Transverse colon (tissue), 4 donors: ENCODE results near the gene ASXL1.

Experiments used
- CTCF ChIP-seq, 5 experiments: fragments of 200-600 bp in 3 of 5; fragments of 450-650 bp in 2 of 5; sonication (generic) in 3 of 5; IDR thresholded peaks; 1 replicate in 2 of 5; 2 replicates in 3 of 5; pipeline ENCODE4 v1.5.1; 2016 to 2017; ENCODE audit warnings: antibody characterized with exemption in 5 of 5, inconsistent platforms in 3 of 5, mild to moderate bottlenecking in 2 of 5, moderate library complexity in 1 of 5
- POLR2A ChIP-seq: fragments of 450-650 bp; IDR thresholded peaks from one replicate; pipeline ENCODE4 v1.6.1; 2016; ENCODE audit warnings: antibody characterized with exemption, mild to moderate bottlenecking, moderate library complexity
- POLR2AphosphoS5 ChIP-seq, 3 donors: sonication (generic); formaldehyde crosslinking; IDR thresholded peaks; one replicate each; pipeline ENCODE4 v1.6.1; 2016; ENCODE audit warnings: antibody characterized with exemption in 3 of 3

- TF ChIP-seq POLR2AphosphoS5 (IDR thresholded peaks at IDR 0.05) (no peak), CTCF (IDR thresholded peaks at IDR 0.05) (no peak), POLR2A (peak; percentile 11)
These were observed 126.3 kb downstream of the ASXL1 start for GRCh38 chr20:32484225-32484957.
